ENCODE measurements around the gene CCDC171. TPM values are rescaled to one million over a fixed set of nuclear protein-coding genes. Genes with fewer than 3 reads are reported as not detected.

The CCDC171 gene
- total RNA-seq, 1 experiment from 2014 or later, result 0.80 TPM

DNA sequence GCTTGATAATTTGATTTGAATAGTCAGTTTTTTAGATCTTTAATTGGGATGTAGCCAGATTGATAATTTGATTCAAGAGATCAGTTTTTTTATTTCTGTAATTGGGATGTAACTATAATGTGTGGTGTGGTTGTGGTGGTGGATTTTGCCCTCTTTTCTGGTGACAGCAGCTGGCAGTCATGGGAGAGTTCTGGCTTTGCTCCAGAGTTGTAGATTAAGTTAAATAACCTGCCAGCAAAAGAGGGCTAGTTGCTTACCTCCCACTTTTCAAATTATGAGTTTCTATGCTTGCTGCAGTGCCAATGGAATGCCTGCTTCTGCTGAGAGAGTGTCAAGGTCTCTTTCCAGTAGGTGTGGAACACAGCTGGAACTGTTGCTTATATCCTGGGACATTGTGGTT, 315.1 kb downstream of the CCDC171 start:
- no peak for DNase-seq (ENCODE audit: low read depth)

DNA sequence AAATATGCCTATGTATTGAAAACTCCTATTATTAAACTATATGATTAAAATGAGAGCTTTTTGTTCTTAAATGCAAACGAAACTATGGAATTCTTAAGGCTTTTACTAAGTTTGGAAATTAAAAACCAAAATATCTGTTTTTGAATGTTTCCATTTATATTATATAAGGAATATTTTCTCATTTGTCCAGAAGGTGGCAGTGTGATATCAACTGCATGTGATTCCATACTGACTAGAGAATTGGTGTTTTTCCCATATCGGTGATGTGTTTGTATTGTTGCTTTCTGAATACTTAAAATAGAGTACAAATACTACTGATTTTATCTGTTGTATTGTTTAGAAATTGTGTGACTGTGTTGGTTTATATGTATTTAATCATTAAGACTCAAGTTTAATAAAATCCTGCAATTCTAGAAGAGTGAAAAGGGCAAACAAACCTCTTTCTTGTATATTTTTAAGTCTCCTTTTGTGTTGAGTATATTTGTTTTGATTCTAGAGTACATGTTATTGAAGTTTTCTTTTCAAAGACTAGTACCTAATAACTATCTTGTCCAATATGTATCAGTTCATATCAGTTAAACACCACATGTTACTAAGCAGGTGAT, 320.8 kb downstream of the CCDC171 start:
- peak; percentile 41 for DNase-seq (ENCODE audit: low read depth)

DNA sequence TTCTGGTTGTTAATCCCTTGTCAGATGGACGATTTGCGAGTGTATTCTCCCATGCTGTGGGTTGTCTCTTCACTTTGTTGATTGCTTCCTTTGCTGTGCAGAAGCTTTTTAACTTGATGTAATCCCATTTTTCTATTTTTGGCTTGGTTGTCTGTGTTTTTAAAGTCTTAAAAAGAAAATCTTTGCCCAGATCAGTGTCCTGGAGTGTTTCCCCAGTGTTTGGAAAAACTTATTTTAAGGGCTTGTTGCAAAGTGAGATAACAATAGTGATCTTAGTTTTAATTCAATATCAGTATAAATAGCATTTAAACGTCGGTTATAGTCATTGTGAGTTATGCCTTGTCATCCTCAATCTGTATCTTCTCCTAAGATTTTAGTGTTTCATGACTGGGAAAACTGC, 329.5 kb downstream of the CCDC171 start:
- no peak for DNase-seq (ENCODE audit: low read depth)

DNA sequence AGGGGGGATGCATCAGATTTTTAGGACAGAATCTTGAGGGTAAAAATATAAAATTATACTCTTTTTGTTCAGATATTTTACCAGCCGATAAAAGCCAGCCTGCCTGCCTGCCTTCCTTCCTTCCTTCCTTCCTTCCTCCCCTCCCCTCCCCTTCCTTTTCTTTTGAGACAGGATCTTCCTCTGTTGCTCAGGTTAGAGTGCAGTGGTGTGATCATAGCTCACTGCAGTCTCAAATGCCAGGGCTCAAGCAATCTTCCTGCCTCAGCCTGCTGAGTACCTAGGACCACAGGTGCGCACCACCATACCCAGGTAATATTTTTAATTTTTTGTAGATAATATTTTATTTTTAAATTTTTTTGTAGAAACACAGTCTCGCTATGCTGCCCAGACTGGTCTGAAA, 330.0 kb downstream of the CCDC171 start:
- DNase-seq (ENCODE audit: low read depth), result no peak

DNA sequence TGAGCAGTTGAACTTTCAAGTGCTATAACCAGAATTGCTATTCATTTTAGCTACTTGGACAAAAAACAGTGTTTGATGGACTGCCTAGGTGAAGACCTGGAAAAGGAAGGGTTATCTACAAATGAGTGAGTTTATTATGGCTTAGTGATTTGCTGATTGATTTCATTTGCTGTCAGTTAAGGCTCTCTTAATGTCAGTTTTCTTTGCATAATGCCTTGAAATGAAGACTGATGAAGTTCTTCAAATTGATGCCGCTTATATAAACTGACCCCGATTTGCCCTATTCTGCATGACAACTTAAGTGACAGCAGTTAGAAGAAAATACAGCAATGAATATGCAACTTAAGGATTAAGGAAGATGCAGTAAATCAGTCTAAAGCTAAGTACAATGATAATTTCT, 332.6 kb downstream of the CCDC171 start:
- no peak for DNase-seq (ENCODE audit: low read depth)

DNA sequence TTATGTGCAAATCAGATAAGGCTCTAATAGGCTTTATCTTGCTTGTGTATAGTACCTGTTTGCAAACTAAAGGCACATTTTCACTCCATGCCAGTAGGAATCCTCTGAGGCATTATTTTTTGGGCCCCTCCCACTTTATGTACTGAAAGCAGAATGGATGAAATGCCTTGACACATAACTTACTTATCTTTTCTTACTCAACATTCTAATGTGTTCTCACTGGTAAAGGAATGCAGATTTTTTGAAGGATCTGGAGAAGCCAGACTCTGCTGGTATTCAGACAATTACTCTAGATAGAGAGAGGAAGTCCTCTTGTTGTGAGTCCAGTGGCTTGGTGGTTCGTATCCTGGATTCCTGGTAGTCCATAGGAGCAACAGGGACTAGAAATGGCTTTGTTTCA, 336.7 kb downstream of the CCDC171 start:
- DNase-seq (ENCODE audit: low read depth), result no peak

GRCh38 chr9:15901572-15901971, 348.7 kb downstream of the CCDC171 start:
- no peak for DNase-seq (ENCODE audit: low read depth)

DNA sequence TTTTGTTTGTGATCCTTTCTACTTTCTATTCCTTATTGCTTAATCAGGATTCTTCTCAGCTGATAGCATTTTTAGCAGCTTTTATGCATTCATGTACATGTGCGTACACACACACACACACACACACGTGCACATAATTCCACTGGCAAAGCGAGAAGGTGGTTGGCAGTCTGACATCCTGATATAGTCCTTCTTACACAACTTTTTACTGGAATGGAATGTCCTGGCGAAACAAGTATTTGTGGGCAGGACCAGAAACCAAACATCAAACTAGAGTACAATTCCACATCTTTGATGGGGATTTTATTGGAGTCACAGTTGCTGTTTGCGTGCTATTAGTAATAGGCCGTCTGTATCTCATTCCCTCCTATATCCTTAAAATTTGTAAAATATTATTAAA, 356.5 kb downstream of the CCDC171 start:
- no peak for DNase-seq (ENCODE audit: low read depth)

- DNase-seq (ENCODE audit: low read depth), result peak; percentile 1
These were observed 362.9 kb downstream of the CCDC171 start for GRCh38 chr9:15915711-15916110.

DNA sequence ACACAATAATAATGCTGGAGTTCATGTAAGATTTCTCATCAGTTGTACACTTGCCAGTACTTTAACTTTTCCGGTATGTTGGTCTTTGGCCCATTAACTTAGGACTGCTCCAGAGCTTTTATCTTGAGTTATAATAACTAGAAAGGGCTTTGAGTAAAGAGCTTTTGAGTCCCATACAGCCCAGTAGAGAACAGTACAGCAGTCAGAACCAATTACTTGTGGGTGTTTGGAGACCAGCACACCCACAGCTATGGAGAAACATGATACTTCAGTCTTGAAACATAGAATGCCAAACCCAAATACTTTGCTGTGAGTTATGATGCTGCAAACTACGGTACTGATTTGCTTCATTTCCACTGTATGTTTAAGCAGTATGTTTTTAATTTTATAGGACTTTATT, 374.3 kb downstream of the CCDC171 start:
- no peak for DNase-seq (ENCODE audit: low read depth)

GRCh38 chr9:15935661-15936305, 382.9 kb downstream of the CCDC171 start:
- DNase-seq (ENCODE audit: low read depth), result no peak

DNA sequence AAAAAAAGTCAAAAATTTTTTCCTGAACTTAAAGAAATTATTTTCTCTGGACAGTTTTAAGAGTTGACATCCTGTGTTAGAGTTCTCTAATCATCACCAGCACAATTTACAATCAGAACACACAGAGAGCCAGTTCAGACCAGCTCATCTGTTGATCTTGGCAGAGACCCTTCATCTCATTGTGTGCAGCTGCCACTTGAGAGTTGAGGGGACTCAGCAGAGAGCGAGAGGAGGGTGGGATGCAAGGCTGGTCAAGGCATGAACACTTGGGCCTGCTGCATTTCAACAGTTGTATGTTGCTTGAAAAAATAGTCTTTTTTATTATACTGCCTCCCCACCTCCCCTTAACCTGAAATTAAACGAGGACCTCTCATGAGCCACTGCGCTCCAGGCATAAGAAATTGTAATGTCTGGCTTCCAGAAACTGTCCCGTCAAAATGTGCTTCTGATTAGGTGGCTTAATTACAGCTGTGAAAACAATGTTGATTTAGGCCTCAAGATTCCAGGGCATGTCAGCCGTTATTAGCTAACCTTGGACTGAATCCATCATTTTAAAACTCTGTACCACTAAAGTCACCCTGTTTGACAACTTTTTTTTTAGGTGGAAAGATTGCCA, 383.6 kb downstream of the CCDC171 start:
- peak; percentile 11 for DNase-seq (ENCODE audit: low read depth)

DNA sequence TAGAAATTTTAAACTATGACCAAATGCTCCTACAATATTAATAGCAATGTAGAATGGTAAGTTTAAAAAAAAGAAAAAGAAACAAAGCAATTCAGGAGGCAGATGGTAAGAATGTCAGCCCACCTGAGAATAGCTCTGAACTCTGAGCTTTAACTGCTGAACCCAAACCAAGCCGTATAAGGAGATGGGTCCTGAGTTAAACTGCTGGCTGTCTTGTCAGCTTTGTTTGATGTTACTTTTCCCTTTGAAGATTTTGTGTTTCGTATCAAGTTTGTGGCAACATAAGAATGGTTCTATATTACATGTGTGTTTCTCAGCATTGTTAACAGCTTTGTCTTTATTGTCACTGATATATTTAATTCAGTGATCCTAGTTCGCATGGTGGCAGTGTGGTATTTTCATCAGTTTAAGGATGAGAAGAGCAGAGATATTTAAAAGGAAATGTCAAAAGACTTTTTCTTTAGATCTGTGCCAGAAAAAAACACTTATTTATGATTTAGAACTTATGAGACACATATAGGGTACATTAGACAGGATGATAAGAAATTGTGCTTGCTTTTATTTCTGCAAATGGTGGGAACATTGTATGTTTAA, 390.1 kb downstream of the CCDC171 start:
- peak; percentile 39 for DNase-seq (ENCODE audit: low read depth)

- DNase-seq (ENCODE audit: low read depth), result no peak
These were observed 391.5 kb downstream of the CCDC171 start for GRCh38 chr9:15944341-15944740.

GRCh38 chr9:15959663-15960062, 406.8 kb downstream of the CCDC171 start:
- no peak for DNase-seq (ENCODE audit: low read depth)

GRCh38 chr9:15961217-15961616, 408.4 kb downstream of the CCDC171 start:
- no peak for DNase-seq (ENCODE audit: low read depth)

DNA sequence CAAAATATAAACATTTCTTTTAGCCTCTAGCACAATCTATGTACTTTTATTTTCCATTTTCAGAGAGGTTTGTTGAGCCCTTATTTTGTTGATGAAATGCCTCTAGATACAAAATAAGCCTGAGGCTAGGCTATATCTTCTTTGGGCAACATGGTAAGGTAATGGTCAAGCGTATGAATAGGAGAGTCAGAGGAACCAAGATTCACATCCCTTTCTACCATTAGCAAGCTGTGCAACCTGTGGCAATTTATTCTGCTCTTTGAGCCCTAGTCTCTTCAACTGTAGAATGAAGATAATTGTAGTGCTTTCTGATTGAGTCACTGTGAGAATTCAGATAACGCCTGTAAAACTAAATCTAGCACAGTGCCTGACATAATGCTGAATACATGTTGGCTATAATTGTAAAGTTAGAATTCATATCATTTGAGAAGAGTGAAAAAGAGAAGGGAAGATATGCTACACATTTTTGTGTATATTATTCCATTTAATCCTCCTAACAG, 412.5 kb downstream of the CCDC171 start:
- no peak for DNase-seq (ENCODE audit: low read depth)

GRCh38 chr9:15966471-15966870, 413.6 kb downstream of the CCDC171 start:
- DNase-seq (ENCODE audit: low read depth), result no peak

GRCh38 chr9:15967068-15967467, 414.2 kb downstream of the CCDC171 start:
- DNase-seq (ENCODE audit: low read depth), result no peak

- no peak for DNase-seq (ENCODE audit: low read depth)
These were observed 419.9 kb downstream of the CCDC171 start for GRCh38 chr9:15972760-15973159.

DNA sequence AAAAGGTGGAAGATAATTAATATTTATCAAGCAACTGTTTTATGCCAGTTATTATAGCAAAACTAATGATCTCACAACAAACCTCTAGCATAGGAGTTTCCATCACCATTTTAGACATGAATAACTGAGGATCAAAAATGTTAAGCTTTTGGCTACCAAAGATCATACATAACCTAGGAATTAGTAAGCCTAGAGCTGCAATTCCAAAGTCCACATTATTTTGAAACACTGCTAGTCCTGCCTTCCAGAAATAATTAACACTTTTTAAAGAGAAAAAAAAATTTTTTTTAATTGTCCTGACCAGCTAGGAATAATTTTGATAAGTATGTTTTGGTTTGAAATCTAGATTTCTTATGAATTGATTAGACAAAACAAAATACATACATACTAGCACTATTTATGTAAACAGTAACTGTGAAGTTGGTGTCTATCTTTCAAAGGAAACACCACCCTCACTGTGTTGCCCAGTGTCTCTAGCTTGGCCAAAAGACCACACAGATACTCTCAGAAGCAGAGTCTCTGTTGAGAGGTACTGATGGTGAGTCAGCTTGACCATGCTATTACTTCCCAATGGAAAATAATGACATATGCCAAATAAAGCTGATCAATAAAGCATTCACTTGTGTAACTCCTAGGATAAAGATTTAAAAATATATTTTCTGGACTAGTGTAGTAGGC, 422.4 kb downstream of the CCDC171 start:
- no peak for DNase-seq (ENCODE audit: low read depth)

- no peak for DNase-seq (ENCODE audit: low read depth)
These were observed 424.6 kb downstream of the CCDC171 start for GRCh38 chr9:15977438-15977837.
